GM19025 (cell line): ENCODE data around the gene TMEM267.
A peak's percentile ranks its signal among the peaks of the same experiment; 100 is the strongest.
"Not testable (repeated sequence)": the region's sequence is repeated elsewhere in the genome, so short reads cannot be mapped to it uniquely, and the experiment has no call there.

ENCODE experiments used
- ATAC-seq: cut with Tn5 transposase; IDR thresholded peaks from one replicate; pipeline ENCODE4 v1.9.1; 2021; ENCODE audit warnings: mild to moderate bottlenecking, low read depth, moderate library complexity; ENCODE audit not compliant: unreplicated experiment

Gene TMEM267

DNA sequence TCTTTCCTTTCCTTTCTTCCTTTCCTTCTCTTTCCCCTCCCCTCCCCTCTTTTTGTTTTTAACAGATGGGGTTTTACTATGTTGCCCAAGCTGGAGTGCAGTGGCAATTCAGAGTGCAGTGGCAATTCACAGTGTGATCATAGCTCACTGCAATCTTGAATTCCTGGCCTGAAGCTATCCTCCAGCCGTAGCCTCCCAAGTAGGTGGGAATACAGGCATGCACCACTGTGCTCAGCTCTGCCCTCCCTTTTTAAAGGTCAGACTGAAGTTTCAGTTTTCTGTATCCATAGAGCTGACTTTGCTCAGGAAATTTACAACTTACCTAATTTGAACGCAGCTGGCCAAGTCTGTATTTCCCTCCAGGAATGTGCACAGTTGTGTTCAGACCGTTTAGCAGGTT is 72.2 kb downstream of the TMEM267 start:
- ATAC-seq: no peak

DNA sequence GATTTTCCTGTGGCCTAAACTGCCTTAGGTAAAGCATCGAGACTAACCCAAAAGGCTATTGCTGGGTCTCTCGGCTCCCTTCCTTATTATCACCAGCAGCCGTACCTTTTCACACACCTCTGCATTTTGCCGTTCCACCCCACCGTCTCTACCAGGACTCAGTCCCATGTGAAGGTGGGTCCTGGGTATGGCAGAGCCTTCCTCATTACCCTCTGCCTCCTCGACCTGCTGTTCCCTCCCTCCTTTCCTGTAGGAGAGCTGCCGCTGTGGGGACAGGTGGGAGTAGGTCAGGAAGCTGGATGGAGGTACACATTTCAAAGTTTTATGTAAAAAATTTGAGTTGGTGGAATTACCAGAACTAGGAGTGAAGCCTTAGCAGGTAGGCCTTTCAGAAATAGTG is 73.3 kb downstream of the TMEM267 start:
- no peak for ATAC-seq

DNA sequence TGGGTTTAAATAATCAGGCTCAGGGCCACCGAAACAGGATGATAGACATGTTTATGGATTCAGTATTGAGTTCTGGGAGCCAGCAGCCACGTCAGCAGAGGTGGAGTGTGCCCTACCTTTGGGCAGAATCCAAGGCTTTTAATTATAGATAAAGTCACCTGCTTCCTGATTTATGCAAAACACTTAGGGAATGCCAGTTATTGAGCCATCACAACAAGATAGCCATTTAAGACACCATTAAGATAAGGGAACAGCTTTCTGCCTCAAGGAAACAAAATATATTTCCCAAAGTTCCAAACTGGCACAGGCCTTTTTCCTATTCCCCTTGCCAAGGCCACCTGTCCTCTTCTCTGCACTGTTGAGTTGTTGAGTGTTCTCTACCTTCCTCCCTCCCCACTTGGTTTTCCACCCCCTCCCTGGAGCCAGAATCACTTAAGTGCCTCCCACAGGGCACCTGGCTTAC is 73.8 kb downstream of the TMEM267 start:
- no peak for ATAC-seq

- ATAC-seq: not testable (repeated sequence)
Observed at GRCh38 chr5:43402524-43403066, 81.1 kb downstream of the TMEM267 start.

GRCh38 chr5:43401827-43402226 is 81.8 kb downstream of the TMEM267 start:
- no peak for ATAC-seq

DNA sequence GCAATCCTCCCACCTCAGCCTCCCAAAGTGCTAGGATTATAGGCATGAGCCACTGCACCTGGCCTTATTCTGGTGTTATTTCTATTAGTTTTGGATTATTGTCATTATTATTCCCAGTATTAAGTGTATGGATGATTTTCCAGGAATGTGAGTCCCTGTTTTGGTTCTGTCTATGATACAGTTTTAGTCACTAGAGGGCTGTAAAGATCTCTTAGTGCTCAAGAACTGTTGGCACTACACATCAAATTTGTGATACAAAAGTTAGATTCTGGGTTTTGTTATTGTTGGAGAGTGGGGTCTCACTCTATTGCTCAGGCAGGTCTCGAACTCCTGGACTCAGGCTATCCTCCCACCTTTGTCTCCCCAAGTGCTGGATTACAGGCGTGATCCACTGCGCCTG is 83.6 kb downstream of the TMEM267 start:
- no peak for ATAC-seq

DNA sequence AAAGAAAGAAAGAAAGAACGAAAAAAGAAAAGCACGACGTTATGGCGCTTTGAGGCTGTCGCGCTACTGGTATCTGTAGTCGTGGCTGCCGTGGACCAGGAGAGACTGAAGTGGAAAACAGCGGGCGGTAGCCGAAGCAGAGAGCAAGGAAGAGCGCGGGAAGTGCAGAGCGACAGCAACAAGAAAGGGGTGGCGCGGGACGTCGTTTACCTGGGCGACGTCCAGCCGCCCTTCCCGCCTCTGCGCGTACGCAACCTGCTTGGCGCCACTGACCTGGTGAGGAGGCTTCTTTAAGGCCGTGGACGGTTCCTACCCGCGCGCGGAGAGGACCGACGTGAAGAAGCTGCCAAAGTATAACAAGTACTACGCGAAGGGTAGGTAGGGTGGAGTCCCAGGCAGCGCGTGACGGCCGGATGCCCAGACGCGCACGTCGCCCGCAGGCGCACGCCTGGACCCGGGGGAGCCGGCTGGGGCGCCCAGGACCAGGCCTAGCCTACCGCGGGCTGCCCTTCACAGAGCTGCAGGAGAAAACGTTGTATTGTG is 86.8 kb downstream of the TMEM267 start:
- ATAC-seq: peak; percentile 98
